Stimulated activated CD4-positive, alpha-beta T cell treated with anti-CD3 and anti-CD28 coated beads, Interleukin-4, amount 100 ng/mL, for 48 hours (primary cell): ENCODE data around the gene MT2A.
"Not testable (repeated sequence)": the region's sequence is repeated elsewhere in the genome, so short reads cannot be mapped to it uniquely, and the experiment has no call there.

Experiments
- DNase-seq, 2 donors: peaks; one replicate each; pipeline ENCODE4 v3.0.0-alpha.2; 2020; ENCODE audit warnings: low read depth in 2 of 2

MT2A gene

DNA sequence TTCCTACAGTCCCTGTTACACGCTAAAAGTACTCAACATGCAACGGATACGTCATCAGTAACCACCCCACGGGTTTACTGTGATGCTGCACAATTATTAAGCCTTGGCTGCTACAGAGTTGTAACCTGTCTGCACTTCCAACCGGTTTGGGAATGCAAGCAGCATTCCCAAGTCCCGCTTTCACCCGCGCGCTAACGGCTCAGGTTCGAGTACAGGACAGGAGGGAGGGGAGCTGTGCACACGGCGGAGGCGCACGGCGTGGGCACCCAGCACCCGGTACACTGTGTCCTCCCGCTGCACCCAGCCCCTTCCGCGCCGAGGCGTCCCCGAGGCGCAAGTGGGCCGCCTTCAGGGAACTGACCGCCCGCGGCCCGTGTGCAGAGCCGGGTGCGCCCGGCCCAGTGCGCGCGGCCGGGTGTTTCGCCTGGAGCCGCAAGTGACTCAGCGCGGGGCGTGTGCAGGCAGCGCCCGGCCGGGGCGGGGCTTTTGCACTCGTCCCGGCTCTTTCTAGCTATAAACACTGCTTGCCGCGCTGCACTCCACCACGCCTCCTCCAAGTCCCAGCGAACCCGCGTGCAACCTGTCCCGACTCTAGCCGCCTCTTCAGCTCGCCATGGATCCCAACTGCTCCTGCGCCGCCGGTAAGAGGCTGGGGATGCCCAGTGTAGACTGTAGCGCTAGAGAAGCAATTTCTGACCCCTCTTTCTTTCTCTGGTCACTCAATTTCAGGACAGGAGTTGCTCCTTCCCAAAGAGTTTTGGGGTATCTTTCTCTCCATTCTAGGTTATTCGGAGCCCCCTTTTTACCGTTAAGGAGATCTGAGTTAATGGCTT, at the start of gene MT2A:
Gene MT2A (plus strand): TSS at position 542 of the 833 bp plus-strand sequence. CDS start 72 bp downstream, at position 614.
- DNase-seq, result peak; percentile 82 to 92

DNA sequence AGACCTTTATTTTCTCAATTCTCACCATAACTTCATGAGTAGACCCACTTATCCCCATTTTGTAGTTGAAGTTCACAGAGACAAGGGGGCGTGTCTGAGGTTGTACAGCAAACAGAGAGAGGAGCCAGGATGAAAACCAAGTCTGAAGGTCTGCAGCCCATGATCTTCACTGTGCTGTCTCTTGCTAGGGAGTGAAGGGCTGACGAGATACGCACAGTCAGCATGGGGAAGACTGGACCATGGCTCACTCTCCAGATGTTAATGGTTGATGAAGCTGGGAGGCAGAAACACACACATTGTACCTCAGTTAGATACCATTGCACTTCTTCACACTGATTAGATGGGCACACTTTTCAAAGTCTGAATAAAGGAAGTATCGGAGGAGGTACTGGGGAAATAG, 49.3 kb upstream of the MT2A start:
- no peak for DNase-seq

DNA sequence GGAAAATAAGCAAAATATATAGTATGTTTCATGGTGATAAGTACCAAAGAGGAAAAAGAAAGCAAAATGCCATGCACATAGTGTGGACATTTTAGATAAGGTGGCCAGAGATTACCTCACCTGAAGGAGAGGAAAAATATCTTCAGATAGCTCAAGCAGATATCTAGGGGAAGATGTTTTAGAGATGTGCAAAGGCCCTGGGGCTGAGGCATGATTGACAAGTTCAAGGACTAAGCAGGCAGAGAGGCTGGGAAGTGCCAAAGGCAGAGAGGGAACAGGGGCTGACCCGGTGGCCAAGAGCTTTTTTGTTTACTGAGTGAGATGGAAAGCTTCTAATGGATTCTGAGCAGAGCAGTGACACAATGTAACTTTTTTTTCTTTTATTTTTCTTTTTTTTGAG, 47.9 kb upstream of the MT2A start:
- no peak for DNase-seq

DNA sequence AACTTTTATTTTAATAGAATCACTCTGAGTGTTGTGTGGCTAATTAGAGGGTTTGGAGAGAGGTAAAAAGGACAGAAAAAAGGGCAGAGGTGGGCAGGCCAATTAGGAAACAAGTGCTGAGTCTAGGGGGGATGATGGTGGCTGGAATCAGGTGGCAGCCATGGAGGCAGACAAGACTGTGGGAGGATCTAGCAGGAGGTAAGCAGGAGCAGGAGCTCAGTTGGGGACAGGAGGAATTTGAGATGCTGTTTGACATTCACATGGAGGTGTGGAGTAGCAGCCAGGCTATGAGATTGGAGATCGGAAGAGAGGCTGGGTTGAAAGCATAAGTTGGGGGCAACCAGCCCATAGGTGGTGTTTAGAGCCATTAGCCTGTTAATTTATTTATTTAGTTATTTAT, 47.3 kb upstream of the MT2A start:
- DNase-seq, result no peak

DNA sequence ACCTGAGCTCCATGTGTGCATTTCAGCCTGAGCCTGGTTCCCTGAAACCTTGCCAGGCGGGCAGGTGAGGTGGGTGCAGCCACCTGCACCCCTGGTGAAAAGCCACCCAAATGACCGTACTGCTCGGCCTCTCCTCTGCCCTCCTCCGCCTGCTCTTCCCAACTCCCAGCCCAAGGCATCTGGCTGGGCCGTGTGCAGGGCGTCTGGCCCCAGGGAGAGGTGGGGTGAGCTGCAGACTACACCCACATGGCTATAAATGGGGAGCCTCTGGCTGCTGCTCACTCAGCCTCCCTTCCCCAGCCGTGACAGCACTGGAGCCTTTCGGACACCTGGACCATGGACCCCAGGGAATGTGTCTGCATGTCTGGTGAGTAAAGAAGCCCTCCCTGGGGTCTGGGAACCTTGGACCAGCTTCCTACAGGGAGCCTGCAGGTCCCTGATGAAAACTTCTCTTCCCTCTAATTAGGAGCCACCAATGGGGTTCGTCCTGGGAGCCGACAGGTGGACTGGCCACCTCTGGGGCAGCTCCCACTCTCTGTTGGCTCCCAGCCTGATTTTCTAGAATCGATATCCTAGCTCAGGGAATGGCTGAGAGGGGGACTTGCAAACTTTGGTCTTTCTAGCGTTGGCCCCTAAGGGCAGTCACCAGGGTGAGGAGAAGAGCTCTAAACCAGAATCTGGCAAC, 43.4 kb upstream of the MT2A start, which contains the start of gene MT4:
Gene MT4 (plus strand): TSS at position 281 of the 685 bp plus-strand sequence. CDS start 56 bp downstream, at position 337.
- DNase-seq, result no peak

DNA sequence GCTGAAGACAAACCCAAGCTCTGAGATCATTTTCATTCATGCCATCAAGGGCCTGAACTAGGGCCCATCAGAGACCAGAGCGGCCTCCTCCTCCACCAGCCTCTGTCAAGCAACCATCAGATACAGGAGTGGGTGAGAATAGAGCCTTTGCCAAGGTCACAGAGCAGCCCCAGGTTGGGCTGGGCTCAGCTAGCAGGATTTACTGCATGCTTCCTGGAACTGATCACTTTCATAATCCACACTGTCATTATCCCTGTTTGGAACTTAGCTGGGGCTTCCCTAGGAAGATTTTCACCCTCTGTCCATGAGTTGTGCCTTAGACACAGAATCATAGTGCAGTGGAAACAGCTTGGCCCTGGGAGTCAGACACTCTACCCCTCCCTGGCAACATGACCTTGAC, 38.4 kb upstream of the MT2A start:
- DNase-seq, result no peak

DNA sequence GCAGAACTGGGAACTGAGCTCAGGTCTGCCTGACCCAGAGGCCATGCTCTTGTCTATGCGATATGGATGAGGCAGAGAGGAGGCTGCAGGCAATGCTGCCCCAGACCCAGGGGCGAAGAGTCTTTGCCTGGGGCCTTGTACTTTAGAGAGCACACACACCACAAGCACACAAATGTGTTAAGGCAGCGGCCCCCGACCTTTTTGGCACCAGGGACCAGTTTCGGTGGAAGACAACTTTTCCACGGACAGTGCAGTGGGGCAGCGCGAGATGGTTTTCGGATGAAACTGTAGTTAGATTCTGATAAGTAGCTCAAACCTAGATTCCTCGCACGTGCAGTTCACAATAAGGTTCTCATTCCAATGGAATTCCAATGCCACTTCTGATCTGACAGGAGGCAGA, 36.9 kb upstream of the MT2A start:
- no peak for DNase-seq

DNA sequence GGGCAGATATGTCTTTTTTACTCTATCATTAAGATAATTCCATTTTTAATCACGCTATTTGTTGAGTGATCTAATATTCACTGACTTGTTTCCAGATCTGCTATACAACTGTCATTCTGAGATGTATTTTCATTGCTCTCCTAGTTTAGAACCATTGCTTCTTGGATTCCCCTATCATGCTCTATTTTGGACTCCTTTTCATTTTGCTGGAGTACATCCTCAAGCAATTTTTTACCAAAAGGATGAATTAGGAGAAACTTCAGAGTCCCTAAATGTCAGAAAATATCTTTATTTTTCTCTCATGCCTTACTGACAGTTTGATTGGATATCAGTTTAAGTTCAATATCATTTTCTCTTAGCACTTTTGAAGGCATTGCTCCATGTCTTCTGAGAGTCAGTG, 33.8 kb upstream of the MT2A start:
- DNase-seq, result no peak

DNA sequence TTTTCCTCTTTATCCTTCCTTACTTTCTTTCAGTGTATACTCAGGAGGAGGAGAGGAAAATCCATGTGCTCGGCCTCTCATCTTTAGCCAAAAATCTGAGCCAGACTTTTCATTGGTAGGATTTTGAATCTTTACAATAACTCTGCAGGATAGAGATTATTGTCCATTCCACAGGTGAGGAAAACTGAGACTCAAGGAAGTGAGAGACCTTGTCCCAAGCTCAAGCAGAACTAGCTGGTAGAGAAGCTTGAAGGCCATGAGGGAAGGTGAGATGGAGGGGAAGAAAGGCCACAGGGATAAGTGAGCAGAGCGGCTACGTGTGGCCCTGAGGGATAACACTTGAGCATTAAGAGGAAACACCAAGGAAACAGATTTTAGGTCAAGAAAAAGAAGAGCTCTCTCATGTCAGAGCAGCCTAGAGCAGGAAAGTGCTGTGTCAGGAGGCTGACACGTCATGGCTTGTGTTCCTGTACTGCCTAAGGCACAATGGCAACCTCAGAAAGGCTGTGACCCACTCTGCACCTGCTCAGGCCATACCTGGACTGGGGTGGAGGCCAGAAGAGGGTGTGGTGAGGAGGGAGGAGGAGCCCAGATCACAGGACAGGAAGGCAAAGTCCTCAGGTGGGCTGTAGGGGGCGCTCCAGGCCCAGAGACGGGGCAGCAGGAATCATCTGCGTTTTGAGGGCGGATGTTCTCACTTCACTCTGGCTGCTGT, 31.6 kb upstream of the MT2A start:
- peak; percentile 84 to 90 for DNase-seq

DNA sequence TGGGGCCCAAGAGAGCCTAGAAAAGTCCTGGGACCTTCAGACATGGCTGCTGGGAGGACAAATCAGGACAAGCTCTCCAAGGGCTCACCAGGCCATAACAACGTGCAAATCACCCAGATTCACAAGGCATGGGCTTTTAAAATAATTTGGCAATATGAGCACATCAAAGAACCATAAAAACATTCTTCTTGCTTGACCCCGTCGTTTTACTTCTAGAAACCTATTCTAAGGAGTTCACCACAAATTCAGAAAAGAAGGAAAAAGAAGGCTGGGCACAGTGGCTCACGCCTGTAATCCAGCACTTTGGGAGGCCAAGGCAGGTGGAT, 31.1 kb upstream of the MT2A start:
- DNase-seq, result no peak

DNA sequence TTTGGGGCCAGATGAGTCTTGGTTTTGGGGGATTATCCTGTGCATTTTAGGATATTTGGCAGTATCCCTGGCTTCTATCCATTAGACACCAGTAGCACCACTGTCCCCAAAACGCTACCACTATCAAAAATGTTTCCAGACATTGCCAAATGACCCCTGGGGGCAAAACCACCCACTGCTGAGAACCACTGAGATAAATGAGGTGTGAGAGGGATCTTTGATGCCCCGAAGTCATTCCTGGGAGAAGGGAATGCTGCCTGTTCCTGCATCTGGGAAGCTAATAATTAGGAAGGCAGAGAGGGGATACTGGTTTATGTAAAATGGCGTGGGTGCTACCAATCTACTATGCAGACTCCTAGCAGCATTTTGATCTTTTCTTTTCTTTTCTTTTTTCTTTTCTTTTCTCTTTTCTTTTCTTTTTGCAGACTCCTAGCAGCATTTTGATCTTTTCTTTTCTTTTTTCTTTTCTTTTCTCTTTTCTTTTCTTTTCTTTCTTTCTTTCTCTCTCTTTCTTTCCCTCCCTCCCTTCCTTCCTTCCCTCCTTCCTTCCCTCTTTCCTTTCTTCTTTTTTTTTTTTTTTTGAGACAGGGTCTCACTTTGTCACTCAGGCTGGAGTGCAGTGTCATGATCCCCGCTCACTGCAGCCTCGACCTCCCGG, 27.9 kb upstream of the MT2A start:
- DNase-seq, result no peak

DNA sequence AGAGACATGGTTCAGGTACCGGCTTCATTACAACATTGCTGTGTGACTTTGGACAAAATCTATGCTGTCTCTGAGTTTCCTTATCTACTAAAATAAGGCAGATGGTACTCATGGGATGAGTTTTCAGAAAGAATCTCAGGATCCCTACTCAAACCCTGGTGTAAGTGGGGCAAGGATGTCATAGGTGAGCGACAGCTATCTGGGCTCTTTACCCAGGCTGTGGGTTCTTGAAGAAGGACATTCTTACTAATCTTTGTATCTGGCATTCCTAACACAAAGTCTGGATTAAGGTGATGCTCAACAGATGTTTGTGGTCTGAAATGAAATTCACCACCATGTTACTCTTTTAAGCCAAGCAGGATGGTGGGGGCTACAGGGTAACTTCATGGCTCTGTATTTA, 25.5 kb upstream of the MT2A start:
- DNase-seq, result not testable (repeated sequence)

DNA sequence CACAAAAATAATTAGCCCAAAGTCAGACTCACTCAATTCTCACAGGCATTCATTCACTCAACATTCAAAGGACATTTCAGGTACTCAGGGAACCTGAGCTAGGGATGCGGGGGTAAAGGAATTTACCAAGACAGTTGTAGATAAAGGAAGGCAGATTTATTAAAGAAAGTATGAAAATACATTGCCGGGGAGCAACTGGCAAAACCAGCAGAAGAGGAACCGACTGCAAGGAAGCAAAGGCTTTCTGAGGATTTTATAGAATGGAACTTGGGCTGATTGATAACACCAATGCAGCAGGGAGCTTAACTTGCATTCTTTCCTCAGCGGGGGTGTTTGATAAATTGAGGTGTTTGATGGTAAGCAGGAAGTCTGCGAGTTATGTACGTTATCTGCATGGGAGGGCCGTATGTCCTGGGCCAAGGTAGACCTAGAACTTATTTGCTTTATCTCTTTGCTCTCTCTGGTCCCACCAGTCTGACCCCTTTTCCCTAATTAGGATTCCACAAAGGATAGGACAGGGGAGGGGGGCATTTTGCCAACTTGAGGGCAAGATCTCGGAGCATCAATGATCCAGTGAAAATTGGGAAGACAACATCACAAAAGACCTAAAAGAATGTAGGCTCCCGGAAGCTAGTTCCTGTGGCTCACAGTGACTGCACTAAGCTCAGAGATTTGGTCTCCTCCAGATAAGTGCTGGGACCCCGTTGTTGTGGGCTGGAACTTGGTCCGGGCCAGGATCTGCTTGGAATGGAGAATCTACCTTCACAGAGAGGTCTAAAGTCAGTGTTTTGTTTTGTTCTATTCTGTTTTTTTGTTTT, 24.8 kb upstream of the MT2A start:
- DNase-seq, result no peak

DNA sequence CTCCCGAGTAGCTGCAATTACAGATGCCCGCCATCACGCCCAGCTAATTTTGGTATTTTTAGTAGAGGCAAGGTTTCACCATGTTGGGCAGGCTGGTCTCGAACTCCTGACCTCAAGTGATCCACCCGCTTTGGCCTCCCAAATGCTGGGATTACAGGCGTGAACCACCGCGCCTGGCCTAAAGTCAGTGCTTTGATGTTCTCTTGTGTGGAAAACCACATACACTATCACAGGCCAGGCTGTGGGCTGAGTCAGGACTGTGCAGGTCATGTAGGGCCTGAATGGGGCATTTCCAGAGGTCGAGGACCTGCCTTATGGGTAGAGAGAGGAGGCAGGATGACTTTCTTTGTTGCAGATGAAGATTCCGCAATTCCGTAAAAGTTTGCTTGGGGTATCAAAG, 24.1 kb upstream of the MT2A start:
- DNase-seq, result no peak

DNA sequence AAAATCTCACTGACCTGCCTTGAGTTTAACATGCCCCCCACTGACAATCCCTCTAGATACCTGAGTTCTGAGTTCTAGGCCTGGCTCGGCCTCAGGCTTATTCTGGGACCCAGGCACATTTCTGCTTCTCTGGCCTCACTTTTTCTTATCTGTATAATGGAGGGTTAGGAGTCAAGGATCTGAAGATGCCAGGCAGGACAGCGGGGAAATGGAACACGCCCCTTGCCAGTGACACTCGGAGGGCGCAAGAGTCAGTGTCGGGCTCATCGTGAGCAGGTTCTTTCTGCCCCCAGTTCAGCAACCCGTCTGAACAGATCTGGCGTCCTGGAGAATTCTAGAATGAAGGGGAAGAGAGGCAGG, 19.6 kb upstream of the MT2A start:
- no peak for DNase-seq

DNA sequence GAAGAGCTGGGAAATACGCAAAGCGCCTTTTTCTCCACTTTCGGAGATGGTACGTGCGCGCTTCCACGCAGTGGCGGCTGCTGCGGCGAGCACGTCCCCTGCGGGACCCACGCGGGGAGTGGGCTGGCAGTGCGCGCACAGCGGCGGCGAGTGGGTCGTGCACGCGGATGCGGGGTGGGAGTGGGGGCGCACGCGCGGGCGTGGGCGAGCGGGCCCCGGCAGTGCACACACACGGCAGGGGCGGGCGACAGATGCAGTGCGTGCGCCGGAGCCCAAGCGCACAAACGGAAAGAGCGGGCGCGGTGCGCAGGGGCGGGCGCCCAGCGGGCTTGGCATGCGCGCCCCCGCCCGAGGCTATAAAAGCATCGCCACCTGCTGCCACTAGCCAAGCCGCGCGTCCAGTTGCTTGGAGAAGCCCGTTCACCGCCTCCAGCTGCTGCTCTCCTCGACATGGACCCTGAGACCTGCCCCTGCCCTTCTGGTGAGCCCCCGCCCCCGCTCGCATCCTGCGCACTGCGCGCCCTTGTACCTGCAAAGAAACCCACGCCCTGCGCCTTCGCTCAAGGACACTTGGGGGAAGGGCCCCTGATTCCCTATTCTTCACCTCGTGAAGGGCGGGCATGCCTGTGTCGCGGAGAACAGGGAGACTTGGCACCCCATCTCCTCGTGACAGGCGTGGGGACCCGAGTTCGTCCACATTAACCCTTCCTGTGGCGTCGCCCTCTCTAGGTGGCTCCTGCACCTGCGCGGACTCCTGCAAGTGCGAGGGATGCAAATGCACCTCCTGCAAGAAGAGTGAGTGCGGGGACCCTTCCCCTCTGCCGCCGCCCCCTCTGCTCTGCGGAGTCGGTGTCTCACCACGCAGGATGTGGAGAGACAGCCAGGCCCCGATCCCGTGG, 19.0 kb upstream of the MT2A start, which contains the start of gene MT3:
Gene MT3 (plus strand): TSS at position 388 of the 899 bp plus-strand sequence. CDS start 63 bp downstream, at position 451.
- no peak for DNase-seq

DNA sequence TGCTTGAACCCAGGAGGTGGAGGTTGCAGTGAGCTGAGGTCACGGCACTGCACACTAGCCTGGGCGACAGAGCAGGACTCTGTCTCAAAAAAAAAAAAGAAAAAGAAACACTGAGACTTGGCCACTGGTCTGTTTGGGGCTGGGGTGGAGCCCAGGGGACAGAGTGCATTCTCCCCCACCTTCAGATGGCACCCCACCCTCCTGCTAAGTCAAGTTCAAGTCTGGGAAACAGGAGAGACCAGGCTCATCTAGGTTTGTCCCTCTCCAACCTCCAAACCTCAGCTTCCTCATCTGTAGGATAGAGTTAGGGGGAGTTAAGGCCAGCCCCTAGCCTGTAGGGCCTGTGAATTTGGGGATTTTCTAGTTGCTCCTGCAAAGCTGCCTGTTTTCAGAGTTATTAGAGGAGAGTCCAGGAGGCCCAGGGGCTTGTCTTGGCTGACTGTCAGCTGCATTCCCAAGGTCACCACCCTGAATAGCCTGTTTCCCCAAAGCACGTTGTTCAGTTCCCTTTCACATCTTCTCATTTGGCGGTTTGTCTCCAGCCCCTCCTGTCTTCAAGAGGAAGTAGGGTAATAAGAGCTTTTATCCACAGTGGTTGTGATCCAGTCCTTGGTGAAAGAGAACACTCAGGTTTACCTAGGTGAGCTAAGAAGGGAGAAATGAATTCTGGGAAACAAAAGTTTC, 16.9 kb upstream of the MT2A start:
- DNase-seq, result no peak

DNA sequence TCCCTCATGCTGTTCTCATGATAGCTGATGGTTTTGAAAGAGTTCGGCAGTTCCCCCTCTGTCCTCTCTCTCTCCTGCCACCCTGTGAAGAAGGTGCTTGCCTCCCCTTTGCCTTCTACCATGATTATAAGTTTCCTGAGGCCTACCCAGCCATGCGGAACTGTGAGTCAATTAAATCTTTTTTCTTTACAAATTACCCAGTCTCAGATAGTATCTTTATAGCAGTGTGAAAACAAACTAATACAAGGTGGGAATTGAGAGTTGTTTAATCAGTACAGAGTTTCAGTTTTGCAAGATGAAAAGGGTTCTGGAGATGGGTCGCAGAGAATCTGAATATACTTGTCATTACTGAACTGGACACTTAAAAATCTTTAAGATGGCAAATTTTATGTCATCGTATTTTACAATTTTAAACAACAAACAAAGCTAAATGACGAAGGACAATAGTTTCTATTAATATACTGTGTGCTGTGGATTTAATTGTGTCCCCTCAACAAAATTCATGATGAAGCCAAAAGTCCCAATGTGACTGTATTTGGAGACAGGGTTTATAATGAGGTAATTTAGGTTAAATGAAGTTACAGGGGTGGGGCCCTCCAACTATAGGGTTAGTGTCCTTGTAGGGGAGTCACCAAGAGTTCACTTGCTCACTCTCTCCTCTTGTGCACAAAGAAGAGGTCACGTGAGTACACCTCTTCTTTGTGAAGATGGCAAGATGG, 14.7 kb upstream of the MT2A start:
- no peak for DNase-seq

DNA sequence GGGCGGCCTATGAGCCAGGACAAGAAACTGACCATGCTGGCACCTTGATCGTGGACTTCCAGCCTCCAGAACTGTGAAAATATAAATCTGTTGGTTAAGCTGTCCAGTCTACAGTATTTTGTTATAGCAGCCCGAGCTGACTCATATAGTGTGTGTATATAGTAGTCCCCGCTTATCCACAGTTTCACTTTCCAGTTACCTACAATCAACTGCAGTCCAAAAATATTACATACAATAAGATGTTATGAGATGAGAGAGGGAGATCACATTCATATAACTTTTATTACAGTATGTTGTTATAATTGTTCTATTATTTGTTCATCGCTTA, 14.1 kb upstream of the MT2A start:
- DNase-seq, result no peak
